ENCODE measurements around the gene LSP1. TPM values are rescaled to one million over a fixed set of nuclear protein-coding genes. Genes with fewer than 3 reads are reported as not detected.

LSP1 gene
- total RNA-seq, 1 donor from 2014 or later = 301 TPM

GRCh38 chr11:1854949-1855885 lies 2.3 kb downstream of the LSP1 start:
- intact Hi-C loops (cut with micrococcal nuclease) = loop anchor here (1.0 to 10.0 kb wide), 7 partner anchors 12 to 1240 kb away; partner anchors contain the start of genes DUSP8, IRF7 and TNNT3
- no peak for TF ChIP-seq CTCF (IDR thresholded peaks at IDR 0.05)
- peaks cover 26% of the 10 kb centered on the region for H3K36me3 Mint-ChIP-seq (ENCODE audit: low read depth)
- ChIA-PET CTCF (interaction anchor here (1.0 to 2.6 kb wide), 2 partner anchors 27 to 36 kb away, joined by 3 to 12 read pairs; partner anchors contain the start of gene PRR33), POLR2A (interaction anchor here (0.7 to 6.6 kb wide), 7 partner anchors 16 to 446 kb away, joined by 3 to 55 read pairs (median 4); partner anchors contain the start of genes C11orf21, TNNI2 and TSPAN32)
- peak; percentile 20 for ATAC-seq (ENCODE audit: low read depth)
- H3K4me1 Mint-ChIP-seq = peaks cover 75% of the 10 kb centered on the region
- H3K27me3 Mint-ChIP-seq = no peaks in the 10 kb centered on the region
- peak overlapping the region; percentile 63 for H3K27ac Mint-ChIP-seq
- peak overlapping the region; percentile 99 for H3K4me3 Mint-ChIP-seq
- no peaks in the 10 kb centered on the region for H3K9me3 Mint-ChIP-seq
- DNase-seq = no peak

- CTCF ChIA-PET = interaction anchor here (1.0 to 1.3 kb wide), 2 partner anchors 27 to 36 kb away, joined by 3 read pairs; partner anchors contain the start of gene PRR33
- POLR2A ChIA-PET = interaction anchor here (0.7 to 6.6 kb wide), 4 partner anchors 17 to 251 kb away, joined by 3 to 55 read pairs (median 4); no protein-coding TSS in a partner anchor
- peaks cover 68% of the 10 kb centered on the region for H3K4me1 Mint-ChIP-seq
- H3K27me3 Mint-ChIP-seq = no peaks in the 10 kb centered on the region
- H3K27ac Mint-ChIP-seq = peak overlapping the region; percentile 63
- H3K9me3 Mint-ChIP-seq = no peaks in the 10 kb centered on the region
- intact Hi-C loops (cut with micrococcal nuclease) = loop anchor here (10.0 kb wide), 1 partner anchor 1241 kb away; the partner anchor contains the start of gene IRF7
- no peak for ATAC-seq (ENCODE audit: low read depth)
- peaks cover 26% of the 10 kb centered on the region for H3K36me3 Mint-ChIP-seq (ENCODE audit: low read depth)
- peak overlapping the region; percentile 99 for H3K4me3 Mint-ChIP-seq
- no peak for DNase-seq
- no peak for TF ChIP-seq CTCF (IDR thresholded peaks at IDR 0.05)
Observed at GRCh38 chr11:1855886-1856265, 3.0 kb downstream of the LSP1 start.

GRCh38 chr11:1856306-1857005 lies 3.6 kb downstream of the LSP1 start:
- no peak for TF ChIP-seq CTCF (IDR thresholded peaks at IDR 0.05)
- CTCF ChIA-PET = interaction anchor here (1.3 kb wide), 1 partner anchor 26 kb away, joined by 3 read pairs; no protein-coding TSS in a partner anchor
- intact Hi-C loops (cut with micrococcal nuclease) = loop anchor here (10.0 kb wide), 1 partner anchor 1242 kb away; the partner anchor contains the start of gene IRF7
- POLR2A ChIA-PET = interaction anchor here (1.4 to 6.6 kb wide), 3 partner anchors 12 to 61 kb away, joined by 3 to 55 read pairs (median 5); no protein-coding TSS in a partner anchor
- Mint-ChIP-seq H3K4me3 (peak overlapping the region; percentile 56), H3K27ac (peak overlapping the region; percentile 63), H3K9me3 (no peaks in the 10 kb centered on the region), H3K36me3 (ENCODE audit: low read depth) (peaks cover 26% of the 10 kb centered on the region), H3K4me1 (peaks cover 62% of the 10 kb centered on the region), H3K27me3 (no peaks in the 10 kb centered on the region)
- DNase-seq (no peak), ATAC-seq (ENCODE audit: low read depth) (no peak)

GRCh38 chr11:1857064-1857463 lies 4.2 kb downstream of the LSP1 start:
- Mint-ChIP-seq H3K4me3 (no peak overlapping the region), H3K4me1 (peaks cover 56% of the 10 kb centered on the region), H3K36me3 (ENCODE audit: low read depth) (peaks cover 26% of the 10 kb centered on the region), H3K27ac (no peak overlapping the region), H3K9me3 (no peaks in the 10 kb centered on the region), H3K27me3 (no peaks in the 10 kb centered on the region)
- no peak for TF ChIP-seq CTCF (IDR thresholded peaks at IDR 0.05)
- DNase-seq (no peak), ATAC-seq (ENCODE audit: low read depth) (no peak)
- CTCF ChIA-PET = interaction anchor here (1.3 kb wide), 2 partner anchors 19 to 25 kb away, joined by 3 to 4 read pairs; no protein-coding TSS in a partner anchor
- intact Hi-C loops (cut with micrococcal nuclease) = loop anchor here (10.0 kb wide), 1 partner anchor 1242 kb away; the partner anchor contains the start of gene IRF7
- POLR2A ChIA-PET = interaction anchor here (1.4 kb wide), 1 partner anchor 12 kb away, joined by 3 read pairs; no protein-coding TSS in a partner anchor

All from activated B cell treated with CpG ODN at 0.5 μM for 24 hours (primary cell).